Spinal cord (tissue), 10 donors: ENCODE data around the gene TDRKH. TPM values are rescaled to one million over a fixed set of nuclear protein-coding genes. Genes with fewer than 3 reads are reported as not detected.

Source experiments
- DNase-seq, 6 donors: peaks; one replicate each; pipeline versions ENCODE4 v3.0.0 to v3.0.0-alpha.2; 2013 to 2015; ENCODE audit warnings: low spot score in 6 of 6, low read depth in 4 of 6
- H3K27ac ChIP-seq: one replicate; pipeline ENCODE4 v1.5.1; 2013; ENCODE audit warnings: low read depth, low read length, control low read depth
- H3K27me3 ChIP-seq: one replicate; pipeline ENCODE4 v1.6.1; 2013; ENCODE audit warnings: low read length; ENCODE audit not compliant: control insufficient read depth, insufficient read depth
- H3K36me3 ChIP-seq: one replicate; pipeline ENCODE4 v1.6.1; 2013; ENCODE audit warnings: low read length; ENCODE audit not compliant: control insufficient read depth, insufficient read depth
- H3K4me1 ChIP-seq: one replicate; pipeline ENCODE4 v1.6.1; 2013; ENCODE audit warnings: low read length; ENCODE audit not compliant: control insufficient read depth, insufficient read depth
- H3K4me3 ChIP-seq: one replicate; pipeline ENCODE4 v1.5.1; 2013; ENCODE audit warnings: low read depth, low read length, control low read depth
- H3K9me3 ChIP-seq: one replicate; pipeline ENCODE4 v1.6.1; 2013; ENCODE audit warnings: low read length; ENCODE audit not compliant: control insufficient read depth, insufficient read depth
- WGBS: methylation state at CpG from one replicate; pipeline ENCODE4 v1.1.5; 2013; ENCODE audit warnings: missing lambda C conversion rate; ENCODE audit not compliant: insufficient coverage; 5-methylcytosine and 5-hydroxymethylcytosine counted together
- polyA plus RNA-seq, 2 donors: library from polyadenylated mRNA; unstranded; fragments of 120-200 nt; gene quantifications; one replicate each; pipeline ENCODE4 v1.2.1, GENCODE V29; 2013; ENCODE audit not compliant: insufficient read length in 2 of 2
- total RNA-seq, 2 donors: library from RNA; depleted of rRNA in 1 of 2; stranded (reverse); fragments of 120-200 nt in 1 of 2; fragments of >200 nt in 1 of 2; gene quantifications; one replicate each; pipeline versions ENCODE4 v1.2.3 to v1.2.4, GENCODE V29; 2013 to 2014
- donor health status: healthy.

TDRKH gene
- total and polyA plus RNA-seq, 4 donors: 11.3 to 20.8 (median 17.1) TPM

DNA sequence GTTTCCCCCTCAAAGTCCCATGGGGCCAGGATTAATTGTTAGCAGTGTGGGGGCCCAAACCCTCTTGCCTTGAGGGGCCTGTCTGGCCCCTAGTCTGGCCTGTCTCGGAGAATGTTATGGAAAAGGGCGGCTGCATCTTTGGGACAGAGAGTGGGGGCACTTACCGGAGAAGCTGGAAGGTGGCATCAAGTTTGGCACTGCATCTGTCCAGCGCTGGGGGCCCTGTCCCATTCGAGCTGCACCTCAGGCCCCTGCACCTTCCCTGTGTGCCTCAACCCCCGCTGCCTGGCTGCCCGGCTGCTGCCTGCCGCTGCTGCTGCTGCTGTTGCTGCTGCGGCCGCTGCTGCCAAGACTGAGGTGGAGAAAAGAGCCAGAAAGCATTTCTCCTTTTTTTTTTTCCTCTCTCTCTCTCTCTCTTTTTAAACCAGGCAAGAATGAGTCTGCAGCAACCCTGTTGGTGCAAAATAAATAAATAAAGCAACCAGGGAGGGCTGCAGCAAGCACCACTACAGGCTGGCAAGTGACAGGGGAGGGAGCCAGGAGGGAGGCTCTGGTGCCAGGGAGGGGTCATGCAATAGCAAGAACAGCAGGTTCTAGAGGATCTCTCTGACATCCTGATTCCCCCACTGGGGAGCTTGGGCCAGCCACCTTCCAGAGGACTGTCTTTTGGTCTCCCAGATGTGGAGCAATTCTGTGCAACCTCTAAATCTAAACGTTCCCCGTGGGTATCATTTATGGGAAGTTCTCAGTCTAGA is 14.9 kb upstream of the TDRKH start, which contains the start of gene LINGO4:
Gene LINGO4, minus strand, starts transcription at position 354 of the 755 bp plus-strand sequence. CDS start 2,715 bp downstream, outside the sequence.
- WGBS: 57% methylated on average over 10 of the region's 12 CpGs
- peak in 2 of 6 donors; percentile 12 to 63 for DNase-seq
- Histone ChIP-seq H3K36me3 (peaks cover 11% of the 10 kb centered on the region), H3K27ac (no peak within 1 kb of the TSS), H3K27me3 (no peaks in the 10 kb centered on the region), H3K4me1 (peaks cover 15% of the 10 kb centered on the region), H3K9me3 (no peaks in the 10 kb centered on the region), H3K4me3 (no peak within 1 kb of the TSS)

DNA sequence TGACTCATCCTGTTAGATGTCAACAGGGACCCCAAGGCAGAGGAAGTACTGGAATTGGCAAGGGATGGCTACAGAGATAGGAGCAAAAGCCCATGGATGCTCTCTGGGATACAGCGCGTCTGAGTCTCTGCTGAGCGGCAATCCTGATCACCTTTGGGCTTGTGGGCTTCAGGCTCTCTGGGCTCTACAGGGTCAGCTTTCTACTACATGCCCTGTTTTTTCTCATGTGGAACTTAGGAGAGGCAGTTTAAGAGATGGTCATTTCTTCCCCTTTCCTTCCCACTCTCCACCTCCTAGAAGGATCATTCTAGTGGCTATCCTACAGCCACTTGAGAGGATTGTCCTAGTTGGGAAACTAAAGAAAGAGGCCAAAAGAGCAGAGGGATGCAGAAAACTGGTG is 13.6 kb upstream of the TDRKH start:
- Histone ChIP-seq H3K4me1 (peaks cover 15% of the 10 kb centered on the region), H3K4me3 (no peak overlapping the region), H3K27me3 (no peaks in the 10 kb centered on the region), H3K9me3 (no peaks in the 10 kb centered on the region), H3K36me3 (peaks cover 11% of the 10 kb centered on the region), H3K27ac (no peak overlapping the region)
- no peak for DNase-seq
- WGBS: 81% methylated on average over 3 of the region's 3 CpGs

DNA sequence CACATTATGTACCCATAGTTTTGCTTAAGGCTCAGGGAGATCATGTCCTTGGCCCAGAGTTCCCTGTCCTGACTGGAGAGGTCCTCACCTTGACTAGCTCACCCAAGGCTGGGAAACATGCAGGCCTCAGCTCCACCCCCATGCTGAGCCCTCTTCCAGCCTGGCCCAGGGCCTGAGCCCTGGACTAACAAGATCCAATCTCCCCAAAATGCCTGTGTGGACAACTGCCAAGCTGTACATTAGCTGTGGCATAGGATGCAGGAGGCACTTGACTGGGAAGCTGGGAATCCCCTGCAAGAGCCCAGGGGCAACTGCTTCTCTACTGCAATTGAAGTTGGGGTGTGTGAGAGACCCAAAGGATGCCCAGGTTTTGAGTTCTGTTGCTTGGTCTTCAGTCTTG is 12.9 kb upstream of the TDRKH start:
- H3K4me1 ChIP-seq: peaks cover 18% of the 10 kb centered on the region
- H3K36me3 ChIP-seq: peaks cover 11% of the 10 kb centered on the region
- no peak for DNase-seq
- H3K27ac ChIP-seq: no peak overlapping the region
- no peaks in the 10 kb centered on the region for H3K27me3 ChIP-seq
- no peaks in the 10 kb centered on the region for H3K9me3 ChIP-seq
- H3K4me3 ChIP-seq: no peak overlapping the region

DNA sequence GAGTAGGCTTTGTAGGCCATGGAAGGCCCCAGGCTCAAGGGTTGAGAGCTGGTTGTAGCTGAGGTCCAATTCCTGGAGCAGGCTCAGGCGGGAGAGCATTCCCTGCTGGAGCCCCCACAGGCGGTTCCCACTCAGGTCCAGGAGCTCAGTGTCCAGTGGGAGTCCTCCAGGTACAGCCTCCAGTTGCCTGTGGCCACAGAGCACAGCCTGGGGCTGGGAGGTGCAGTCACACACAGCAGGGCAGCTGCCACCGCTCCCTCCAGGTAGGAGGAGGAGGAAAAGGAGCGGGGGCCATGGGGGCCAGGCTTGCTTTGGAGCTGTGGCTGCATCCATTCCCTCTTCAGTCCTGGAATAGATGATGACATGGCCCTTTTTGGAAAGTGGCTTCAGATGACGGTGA is 12.1 kb upstream of the TDRKH start:
- H3K36me3 ChIP-seq: peaks cover 11% of the 10 kb centered on the region

DNA sequence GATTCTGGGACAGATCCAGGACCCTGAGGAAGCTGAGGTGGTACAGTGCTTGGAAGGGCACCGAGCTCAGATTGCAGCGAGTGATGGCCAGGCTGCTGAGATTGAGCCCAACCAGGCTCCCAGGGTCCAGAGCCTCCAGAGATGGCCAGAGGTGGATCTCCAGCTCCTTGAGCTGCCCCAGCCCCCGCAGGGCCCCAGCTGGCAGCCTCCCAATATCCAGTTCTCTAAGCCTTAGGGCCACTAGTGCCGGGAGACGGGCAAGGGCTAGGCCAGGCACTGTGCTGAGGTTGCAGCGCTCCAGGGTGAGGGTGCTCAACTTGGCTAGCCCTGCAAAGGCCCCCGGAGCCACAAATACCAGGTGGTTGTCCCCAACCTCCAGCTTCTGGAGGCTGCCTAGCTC is 11.5 kb upstream of the TDRKH start:
- Histone ChIP-seq H3K36me3 (peaks cover 11% of the 10 kb centered on the region), H3K4me1 (peaks cover 15% of the 10 kb centered on the region), H3K27ac (no peak overlapping the region), H3K27me3 (no peaks in the 10 kb centered on the region), H3K9me3 (no peaks in the 10 kb centered on the region), H3K4me3 (no peak overlapping the region)
- WGBS: 85% methylated on average over 7 of the region's 7 CpGs
- no peak for DNase-seq

More for the DNA sequence above, 12.1 kb upstream of the TDRKH start:
- Histone ChIP-seq H3K27ac (no peak overlapping the region), H3K4me1 (peaks cover 18% of the 10 kb centered on the region), H3K27me3 (no peaks in the 10 kb centered on the region), H3K9me3 (no peaks in the 10 kb centered on the region), H3K4me3 (no peak overlapping the region)
- WGBS: 92% methylated on average over 5 of the region's 5 CpGs
- DNase-seq: no peak

DNA sequence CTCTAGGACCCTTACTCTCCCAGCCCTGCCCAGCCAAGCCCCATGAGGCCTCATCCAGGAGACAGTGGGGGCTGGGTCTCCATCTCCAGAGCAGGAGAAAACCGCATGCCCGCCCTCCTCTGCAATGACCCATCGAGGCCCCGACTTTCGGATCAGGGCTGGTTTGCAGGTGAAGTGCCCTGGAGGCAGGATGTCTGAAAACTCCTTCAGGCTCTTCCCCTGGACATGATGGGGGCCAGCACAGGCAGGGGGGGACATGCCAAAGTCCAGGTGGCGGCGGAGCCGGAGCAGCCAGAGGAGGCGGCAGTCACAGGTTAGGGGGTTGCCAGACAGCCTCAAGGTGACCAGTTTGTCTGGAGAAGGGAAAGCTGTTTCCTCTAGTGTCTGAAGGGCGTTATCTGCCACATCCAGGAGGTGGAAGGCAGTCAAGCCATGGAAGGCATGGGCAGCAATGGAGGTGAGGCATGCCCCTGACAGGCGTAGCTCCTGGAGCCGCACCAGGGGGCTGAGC is 11.1 kb upstream of the TDRKH start:
- Histone ChIP-seq H3K27me3 (no peaks in the 10 kb centered on the region), H3K4me3 (no peak overlapping the region), H3K36me3 (peaks cover 11% of the 10 kb centered on the region), H3K27ac (no peak overlapping the region), H3K9me3 (no peaks in the 10 kb centered on the region), H3K4me1 (peaks cover 15% of the 10 kb centered on the region)
- WGBS: 94% methylated on average over 12 of the region's 12 CpGs
- DNase-seq: no peak

DNA sequence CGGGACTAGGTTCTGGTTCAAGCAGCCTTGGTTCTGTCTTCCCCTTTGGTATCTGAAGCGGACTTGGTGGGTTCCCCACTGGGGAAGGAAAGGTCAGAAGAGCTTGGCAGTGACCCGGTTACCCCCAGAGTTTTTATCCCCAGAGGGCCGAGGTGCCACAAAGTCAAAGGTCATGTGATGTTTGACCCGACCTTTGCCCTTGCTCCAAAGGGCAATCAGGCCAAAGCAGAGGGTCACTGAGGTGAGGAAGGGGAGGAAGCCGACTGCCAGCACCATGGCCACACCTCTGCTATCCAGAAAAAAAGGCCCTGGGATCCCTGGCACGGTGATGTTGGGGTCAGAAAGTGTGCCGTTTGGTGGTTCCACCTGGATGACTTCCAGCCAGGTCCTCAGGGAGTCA is 10.5 kb upstream of the TDRKH start:
- H3K27me3 ChIP-seq: no peaks in the 10 kb centered on the region
- H3K9me3 ChIP-seq: no peaks in the 10 kb centered on the region
- peaks cover 11% of the 10 kb centered on the region for H3K36me3 ChIP-seq
- DNase-seq: no peak
- H3K4me1 ChIP-seq: peaks cover 15% of the 10 kb centered on the region
- H3K27ac ChIP-seq: no peak overlapping the region
- no peak overlapping the region for H3K4me3 ChIP-seq
- 74% methylated on average over 5 of the region's 8 CpGs for WGBS

DNA sequence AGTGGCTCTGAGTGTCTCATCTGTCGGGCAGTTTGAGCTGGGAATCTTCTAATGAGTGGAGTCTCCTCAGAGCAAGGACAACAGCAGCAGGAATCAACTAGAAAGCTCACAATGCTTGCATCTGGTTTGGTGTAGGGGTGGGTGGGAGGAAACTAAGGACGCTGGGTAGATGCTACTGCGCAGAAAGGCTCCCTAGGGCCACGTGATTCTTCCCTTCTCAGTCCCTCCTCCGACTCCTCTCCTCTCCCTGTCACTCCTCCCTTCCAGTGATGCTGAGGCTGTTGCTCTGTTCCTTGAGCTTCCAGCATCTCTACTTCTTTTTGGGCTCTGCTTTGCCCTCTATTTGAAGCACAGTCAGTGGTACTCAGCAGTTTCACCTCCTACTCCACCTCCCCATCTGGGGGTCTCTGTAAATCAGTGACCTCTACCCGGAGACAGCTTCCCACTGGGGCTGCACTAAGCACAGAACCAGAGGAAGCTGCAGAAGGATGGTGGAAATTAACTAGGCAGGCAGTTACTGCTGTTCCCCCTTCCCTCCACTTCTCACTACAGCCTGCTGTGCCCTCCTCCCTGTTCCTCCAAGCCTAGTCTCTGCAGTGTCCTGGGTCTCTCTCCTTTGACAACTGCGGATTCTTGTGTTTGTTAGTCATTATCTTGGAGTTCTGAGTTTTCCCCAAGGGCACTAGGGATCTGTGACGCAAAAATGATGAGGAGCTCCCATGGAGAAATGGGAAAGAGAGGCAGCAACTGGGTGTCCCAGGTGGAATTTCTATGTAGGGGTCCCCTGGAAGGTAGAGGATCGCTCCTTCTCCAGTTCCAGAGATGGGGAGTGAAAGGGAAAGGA is 9.1 kb upstream of the TDRKH start:
- Histone ChIP-seq H3K27me3 (no peaks in the 10 kb centered on the region), H3K27ac (no peak overlapping the region), H3K36me3 (peaks cover 9% of the 10 kb centered on the region), H3K4me3 (no peak overlapping the region), H3K4me1 (peaks cover 7% of the 10 kb centered on the region), H3K9me3 (no peaks in the 10 kb centered on the region)
- WGBS: 24% methylated on average over 6 of the region's 9 CpGs
- peak in 5 of 6 donors; percentile 20 to 83 (median 24) for DNase-seq

DNA sequence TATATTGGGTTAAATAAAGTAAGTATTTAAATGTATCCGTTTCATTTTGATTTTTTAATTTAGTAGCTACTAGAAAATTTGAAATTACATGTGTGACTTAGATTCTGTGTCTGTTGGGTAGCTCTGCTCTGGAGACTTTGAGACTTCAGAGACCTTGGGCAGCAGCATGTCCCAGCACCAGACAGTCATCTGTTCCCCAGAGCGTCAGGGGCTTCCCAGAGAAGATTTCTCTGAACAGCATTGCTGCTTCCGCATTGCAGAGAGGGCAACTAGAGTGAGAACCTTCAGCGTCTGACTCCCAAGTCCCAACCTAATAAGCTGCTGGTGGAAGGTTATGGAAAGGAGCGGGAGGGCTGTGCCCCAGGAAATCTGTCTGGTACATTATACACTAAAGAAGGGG is 8.3 kb upstream of the TDRKH start:
- 76% methylated on average over 2 of the region's 5 CpGs for WGBS
- H3K4me1 ChIP-seq: peaks cover 7% of the 10 kb centered on the region
- no peak overlapping the region for H3K4me3 ChIP-seq
- no peaks in the 10 kb centered on the region for H3K27me3 ChIP-seq
- no peaks in the 10 kb centered on the region for H3K9me3 ChIP-seq
- H3K27ac ChIP-seq: no peak overlapping the region
- DNase-seq: no peak
- H3K36me3 ChIP-seq: peaks cover 9% of the 10 kb centered on the region
